ENCODE data around the gene GARIN5A. TPM values are rescaled to one million over a fixed set of nuclear protein-coding genes. Genes with fewer than 3 reads are reported as not detected.
A peak's percentile ranks its signal among the peaks of the same experiment; 100 is the strongest.

Gene GARIN5A
- total and polyA plus RNA-seq, 10 donors, result 0.42 to 1.4 (median 0.54) TPM; not detected in 6

GRCh38 chr19:50501186-50501567, 24.5 kb upstream of the GARIN5A start:
- intact Hi-C loops (cut with DNase I; ENCODE audit: low total_unique reads), result no loop called here

GRCh38 chr19:50500753-50501151, 24.1 kb upstream of the GARIN5A start:
- no peak overlapping the region for H3K4me3 ChIP-seq
- intact Hi-C loops (cut with DNase I; ENCODE audit: low total_unique reads), result no loop called here
- TF ChIP-seq POLR2AphosphoS5 (IDR thresholded peaks at IDR 0.05) (no peak), POLR2A (IDR thresholded peaks at IDR 0.05) (no peak), CTCF (IDR thresholded peaks at IDR 0.05 in 8 of 11, conservative IDR thresholded peaks at IDR 0.05 in 3 of 11) (no peak)
- peaks cover 0 to 5% (median under 1%) of the 10 kb centered on the region in 6 donors for H3K36me3 ChIP-seq
- H3K4me1 ChIP-seq, result no peaks in the 10 kb centered on the region
- H3K27ac ChIP-seq, result no peak overlapping the region
- WGBS, 5 donors, result 64 to 77% (median 74%) methylated on average over 9 to 10 of the region's 10 CpGs
- DNase-seq, result peak; percentile 61
- H3K9me3 ChIP-seq, result no peaks in the 10 kb centered on the region
- H3K27me3 ChIP-seq (replicated peaks in 1 of 7), result no peaks in the 10 kb centered on the region

More at GRCh38 chr19:50501186-50501567, 24.5 kb upstream of the GARIN5A start:
- Histone ChIP-seq H3K9me3 (no peaks in the 10 kb centered on the region), H3K4me1 (no peaks in the 10 kb centered on the region), H3K4me3 (no peak overlapping the region), H3K36me3 (peaks cover 0 to 9% (median 3%) of the 10 kb centered on the region in 6 donors), H3K27me3 (replicated peaks in 1 of 7) (no peaks in the 10 kb centered on the region), H3K27ac (no peak overlapping the region)
- peak; percentile 68 for DNase-seq
- no peak for TF ChIP-seq POLR2AphosphoS5 (IDR thresholded peaks at IDR 0.05)
- no peak for TF ChIP-seq POLR2A (IDR thresholded peaks at IDR 0.05)
- TF ChIP-seq CTCF (IDR thresholded peaks at IDR 0.05 in 8 of 11, conservative IDR thresholded peaks at IDR 0.05 in 3 of 11), result no peak
- WGBS, 5 donors, result 77 to 84% (median 82%) methylated on average over 6 to 12 of the region's 12 CpGs

- Histone ChIP-seq H3K4me1 (no peaks in the 10 kb centered on the region), H3K9me3 (no peaks in the 10 kb centered on the region), H3K36me3 (peaks cover 0 to 4% (median 0%) of the 10 kb centered on the region in 6 donors), H3K4me3 (no peak overlapping the region), H3K27me3 (replicated peaks in 1 of 7) (no peaks in the 10 kb centered on the region), H3K27ac (no peak overlapping the region)
- TF ChIP-seq POLR2AphosphoS5 (IDR thresholded peaks at IDR 0.05) (no peak), CTCF (IDR thresholded peaks at IDR 0.05 in 8 of 11, conservative IDR thresholded peaks at IDR 0.05 in 3 of 11) (no peak), POLR2A (IDR thresholded peaks at IDR 0.05) (no peak)
- 51 to 73% (median 64%) methylated on average over 20 to 27 of the region's 27 CpGs for WGBS, 5 donors
- DNase-seq, result peak; percentile 70
- intact Hi-C loops (cut with DNase I; ENCODE audit: low total_unique reads), result no loop called here
Observed at GRCh38 chr19:50500060-50500752, 23.6 kb upstream of the GARIN5A start.

GRCh38 chr19:50498219-50499056, 21.8 kb upstream of the GARIN5A start:
- no peak overlapping the region for H3K27ac ChIP-seq
- TF ChIP-seq POLR2AphosphoS5 (IDR thresholded peaks at IDR 0.05) (no peak), POLR2A (IDR thresholded peaks at IDR 0.05) (no peak), CTCF (IDR thresholded peaks at IDR 0.05 in 8 of 11, conservative IDR thresholded peaks at IDR 0.05 in 3 of 11) (no peak)
- no peaks in the 10 kb centered on the region for H3K9me3 ChIP-seq
- H3K4me1 ChIP-seq, result no peaks in the 10 kb centered on the region
- H3K27me3 ChIP-seq (replicated peaks in 1 of 7), result no peaks in the 10 kb centered on the region
- no peak for DNase-seq
- intact Hi-C loops (cut with DNase I; ENCODE audit: low total_unique reads), result no loop called here
- 77 to 90% (median 87%) methylated on average over 11 of the region's 11 CpGs for WGBS, 5 donors
- peaks cover 0 to 4% (median 0%) of the 10 kb centered on the region in 6 donors for H3K36me3 ChIP-seq
- H3K4me3 ChIP-seq, result no peak overlapping the region
